Activated CD4-positive, CD25-positive, alpha-beta regulatory T cell treated with anti-CD3 and anti-CD28 coated beads, Interleukin-2, amount 50 U/mL, for 16 hours (primary cell): ENCODE data around the gene TMEM258.

ENCODE experiments used
- DNase-seq: peaks from one replicate; pipeline ENCODE4 v3.0.0-alpha.2; 2020; ENCODE audit warnings: low read depth, low spot score

TMEM258 gene

GRCh38 chr11:61742391-61742790 is 50.0 kb downstream of the TMEM258 start:
- no peak for DNase-seq

DNA sequence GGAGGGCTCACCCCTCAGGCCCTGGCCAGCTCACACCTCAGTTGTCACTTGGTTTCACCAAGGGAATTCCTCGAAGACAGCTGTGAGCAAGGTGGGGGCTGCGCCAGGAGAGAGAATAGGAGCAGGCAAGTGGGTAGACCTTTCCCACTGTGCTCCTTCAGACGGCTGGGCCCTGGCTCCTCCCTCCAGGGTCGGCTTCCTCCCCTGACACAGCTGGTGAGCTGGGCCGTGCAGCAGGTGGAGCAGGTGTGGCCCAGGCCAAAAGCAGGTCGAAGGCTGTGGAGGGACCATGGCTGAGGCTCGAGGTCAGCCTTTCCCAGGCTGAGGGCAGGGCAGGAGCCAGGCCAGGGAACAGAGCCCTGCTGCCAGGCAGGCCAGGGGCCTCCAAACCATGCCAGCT is 52.4 kb downstream of the TMEM258 start:
- no peak for DNase-seq

DNA sequence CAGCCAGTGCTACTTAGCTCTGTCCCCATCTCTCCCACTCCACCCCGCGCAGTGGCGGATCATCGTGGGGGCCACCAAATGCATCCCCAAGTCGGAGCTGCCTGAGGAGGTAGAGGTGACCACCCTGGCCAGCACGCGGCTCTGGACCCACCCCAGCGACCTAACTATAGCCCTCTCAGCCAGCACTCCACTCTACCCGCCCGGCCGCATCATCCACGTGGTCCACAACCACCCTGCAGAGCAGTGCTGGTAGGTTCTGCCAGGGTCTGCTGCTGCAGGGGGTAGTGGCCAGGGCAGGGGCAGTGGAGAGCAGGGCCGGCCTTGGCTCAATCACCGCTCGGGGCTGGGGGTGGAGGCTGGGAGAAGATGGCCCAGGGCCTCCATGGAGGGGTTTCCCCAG is 53.0 kb downstream of the TMEM258 start:
- no peak for DNase-seq
